ENCODE measurements around the gene MYOM1.
"Not testable (repeated sequence)": the region's sequence is repeated elsewhere in the genome, so short reads cannot be mapped to it uniquely, and the experiment has no call there.

The MYOM1 gene

GRCh38 chr18:3248658-3249359, 29.0 kb upstream of the MYOM1 start:
- peak; percentile 84 for DNase-seq

GRCh38 chr18:3248062-3248657, 28.4 kb upstream of the MYOM1 start:
- peak; percentile 55 for DNase-seq

- peak; percentile 98 for DNase-seq
These were observed 27.7 kb upstream of the MYOM1 start, which contains the start of gene MYL12A for GRCh38 chr18:3247240-3248061. MYL12A (plus strand) TSS chr18:3247801; CDS start chr18:3253248, 5,447 bp downstream.

GRCh38 chr18:3246635-3247239, 27.0 kb upstream of the MYOM1 start:
- DNase-seq = peak; percentile 83

GRCh38 chr18:3245853-3246634, 26.3 kb upstream of the MYOM1 start:
- DNase-seq = peak; percentile 96

GRCh38 chr18:3245185-3245564, 25.4 kb upstream of the MYOM1 start:
- DNase-seq = no peak

GRCh38 chr18:3238742-3239141, 19.0 kb upstream of the MYOM1 start:
- DNase-seq = peak; percentile 34

- no peak for DNase-seq
These were observed 16.7 kb upstream of the MYOM1 start for GRCh38 chr18:3236470-3236869.

GRCh38 chr18:3235846-3236245, 16.1 kb upstream of the MYOM1 start:
- DNase-seq = no peak

GRCh38 chr18:3234457-3234856, 14.7 kb upstream of the MYOM1 start:
- no peak for DNase-seq

GRCh38 chr18:3233433-3234168, 13.8 kb upstream of the MYOM1 start:
- DNase-seq = no peak

GRCh38 chr18:3233004-3233403, 13.2 kb upstream of the MYOM1 start:
- no peak for DNase-seq

- DNase-seq = no peak
These were observed 10.9 kb upstream of the MYOM1 start for GRCh38 chr18:3230401-3231334.

GRCh38 chr18:3226048-3226447, 6.3 kb upstream of the MYOM1 start:
- no peak for DNase-seq

- DNase-seq = no peak
These were observed 5.8 kb upstream of the MYOM1 start for GRCh38 chr18:3225588-3225987.

GRCh38 chr18:3224223-3224622, 4.5 kb upstream of the MYOM1 start:
- DNase-seq = no peak

GRCh38 chr18:3223356-3223755, 3.6 kb upstream of the MYOM1 start:
- no peak for DNase-seq

GRCh38 chr18:3221496-3221895, 1.7 kb upstream of the MYOM1 start:
- DNase-seq = no peak

GRCh38 chr18:3220868-3221267, 1.1 kb upstream of the MYOM1 start:
- not testable (repeated sequence) for DNase-seq

- DNase-seq = no peak
These were observed 532 bp downstream of the MYOM1 start for GRCh38 chr18:3219241-3219630.

GRCh38 chr18:3218819-3219218, 949 bp downstream of the MYOM1 start:
- no peak for DNase-seq

All from hematopoietic multipotent progenitor cell treated with erythropoietin and hydrocortisone succinate and interleukin-3 and kit ligand, for 6 days (in vitro differentiated cells).